ENCODE results near the gene KIF19.
"Not testable (repeated sequence)": the region's sequence is repeated elsewhere in the genome, so short reads cannot be mapped to it uniquely, and the experiment has no call there.

KIF19 gene

GRCh38 chr17:74280093-74280513 lies 45.9 kb upstream of the KIF19 start:
- Histone ChIP-seq H3K4me1 (ENCODE audit: insufficient read depth, low read length, poor library complexity, severe bottlenecking) (peaks cover 5% of the 10 kb centered on the region), H3K9ac (ENCODE audit: low read depth, low read length, poor library complexity, severe bottlenecking) (no peak overlapping the region)

GRCh38 chr17:74281799-74282198 lies 44.2 kb upstream of the KIF19 start:
- Histone ChIP-seq H2AFZ (ENCODE audit: low read length) (no peak overlapping the region), H3K9me3 (ENCODE audit: insufficient read depth, low read depth, low read length) (no peaks in the 10 kb centered on the region), H4K20me1 (ENCODE audit: insufficient read depth, low read length, poor library complexity, severe bottlenecking) (no peaks in the 10 kb centered on the region), H3K36me3 (ENCODE audit: insufficient read depth, low read length) (no peaks in the 10 kb centered on the region), H3K4me2 (ENCODE audit: low read depth, low read length, poor library complexity, severe bottlenecking) (no peak overlapping the region), H3K4me1 (ENCODE audit: insufficient read depth, low read length, poor library complexity, severe bottlenecking) (peaks cover 5% of the 10 kb centered on the region), H3K27me3 (ENCODE audit: insufficient read depth, low read length, poor library complexity, severe bottlenecking) (peaks cover 34% of the 10 kb centered on the region), H3F3A (ENCODE audit: low read depth) (no peaks in the 10 kb centered on the region), H3K9me2 (replicated peaks; ENCODE audit: low read depth, low read length) (no peaks in the 10 kb centered on the region), H3K4me3 (ENCODE audit: low read length, poor library complexity, severe bottlenecking) (no peak overlapping the region), H3K9ac (ENCODE audit: low read depth, low read length, poor library complexity, severe bottlenecking) (no peak overlapping the region), H3K79me2 (ENCODE audit: insufficient read depth, low read length) (no peaks in the 10 kb centered on the region)
- TF ChIP-seq EZH2phosphoT487 (IDR thresholded peaks at IDR 0.05; ENCODE audit: borderline replicate concordance) (no peak), CTCF (conservative IDR thresholded peaks at IDR 0.05; ENCODE audit: low read length) (no peak)

More at GRCh38 chr17:74280093-74280513, 45.9 kb upstream of the KIF19 start:
- Histone ChIP-seq H4K20me1 (ENCODE audit: insufficient read depth, low read length, poor library complexity, severe bottlenecking) (no peaks in the 10 kb centered on the region), H3K4me2 (ENCODE audit: low read depth, low read length, poor library complexity, severe bottlenecking) (no peak overlapping the region), H2AFZ (ENCODE audit: low read length) (no peak overlapping the region), H3F3A (ENCODE audit: low read depth) (no peaks in the 10 kb centered on the region), H3K4me3 (ENCODE audit: low read length, poor library complexity, severe bottlenecking) (no peak overlapping the region), H3K79me2 (ENCODE audit: insufficient read depth, low read length) (no peaks in the 10 kb centered on the region), H3K9me2 (replicated peaks; ENCODE audit: low read depth, low read length) (no peaks in the 10 kb centered on the region), H3K27me3 (ENCODE audit: insufficient read depth, low read length, poor library complexity, severe bottlenecking) (peaks cover 50% of the 10 kb centered on the region), H3K9me3 (ENCODE audit: insufficient read depth, low read depth, low read length) (no peaks in the 10 kb centered on the region), H3K36me3 (ENCODE audit: insufficient read depth, low read length) (no peaks in the 10 kb centered on the region)
- TF ChIP-seq EZH2phosphoT487 (IDR thresholded peaks at IDR 0.05; ENCODE audit: borderline replicate concordance) (no peak), CTCF (conservative IDR thresholded peaks at IDR 0.05; ENCODE audit: low read length) (no peak)

- not testable (repeated sequence) for H3K79me2 ChIP-seq (ENCODE audit: insufficient read depth, low read length); H3K9me3 ChIP-seq (ENCODE audit: insufficient read depth, low read depth, low read length); H3K4me1 ChIP-seq (ENCODE audit: insufficient read depth, low read length, poor library complexity, severe bottlenecking); H3K9ac ChIP-seq (ENCODE audit: low read depth, low read length, poor library complexity, severe bottlenecking); H2AFZ ChIP-seq (ENCODE audit: low read length); H3K9me2 ChIP-seq (replicated peaks; ENCODE audit: low read depth, low read length); H3F3A ChIP-seq (ENCODE audit: low read depth); H3K36me3 ChIP-seq (ENCODE audit: insufficient read depth, low read length); H3K4me3 ChIP-seq (ENCODE audit: low read length, poor library complexity, severe bottlenecking); H4K20me1 ChIP-seq (ENCODE audit: insufficient read depth, low read length, poor library complexity, severe bottlenecking); H3K4me2 ChIP-seq (ENCODE audit: low read depth, low read length, poor library complexity, severe bottlenecking)
- peaks cover 29% of the 10 kb centered on the region for H3K27me3 ChIP-seq (ENCODE audit: insufficient read depth, low read length, poor library complexity, severe bottlenecking)
These were observed 43.8 kb upstream of the KIF19 start for GRCh38 chr17:74282274-74282586.

- H2AFZ ChIP-seq (ENCODE audit: low read length), result no peak overlapping the region
- H3K27me3 ChIP-seq (ENCODE audit: insufficient read depth, low read length, poor library complexity, severe bottlenecking), result peaks cover 25% of the 10 kb centered on the region
- no peak overlapping the region for H3K4me3 ChIP-seq (ENCODE audit: low read length, poor library complexity, severe bottlenecking)
- H4K20me1 ChIP-seq (ENCODE audit: insufficient read depth, low read length, poor library complexity, severe bottlenecking), result no peaks in the 10 kb centered on the region
- no peaks in the 10 kb centered on the region for H3K9me3 ChIP-seq (ENCODE audit: insufficient read depth, low read depth, low read length)
- H3K4me2 ChIP-seq (ENCODE audit: low read depth, low read length, poor library complexity, severe bottlenecking), result no peak overlapping the region
- TF ChIP-seq EZH2phosphoT487 (IDR thresholded peaks at IDR 0.05; ENCODE audit: borderline replicate concordance), result no peak
- no peak for TF ChIP-seq CTCF (conservative IDR thresholded peaks at IDR 0.05; ENCODE audit: low read length)
- no peaks in the 10 kb centered on the region for H3F3A ChIP-seq (ENCODE audit: low read depth)
- no peaks in the 10 kb centered on the region for H3K36me3 ChIP-seq (ENCODE audit: insufficient read depth, low read length)
- H3K4me1 ChIP-seq (ENCODE audit: insufficient read depth, low read length, poor library complexity, severe bottlenecking), result peaks cover 5% of the 10 kb centered on the region
- H3K79me2 ChIP-seq (ENCODE audit: insufficient read depth, low read length), result no peaks in the 10 kb centered on the region
- H3K9ac ChIP-seq (ENCODE audit: low read depth, low read length, poor library complexity, severe bottlenecking), result no peak overlapping the region
- H3K9me2 ChIP-seq (replicated peaks; ENCODE audit: low read depth, low read length), result no peaks in the 10 kb centered on the region
These were observed 43.2 kb upstream of the KIF19 start for GRCh38 chr17:74282587-74283370.
